Lower lobe of right lung (tissue), 2 donors: ENCODE measurements around the gene ELOVL1. TPM values are rescaled to one million over a fixed set of nuclear protein-coding genes. Genes with fewer than 3 reads are reported as not detected.
A peak's percentile ranks its signal among the peaks of the same experiment; 100 is the strongest.

Experiments
- ATAC-seq, 2 donors: fragments of 200-7000 bp; cut with Tn5 transposase; one replicate each; pipeline ENCODE4 v1.9.1; 2020 to 2022; ENCODE audit warnings: mild to moderate bottlenecking in 2 of 2, moderate library complexity in 2 of 2
- DNase-seq: peaks from one replicate; pipeline ENCODE4 v3.0.0-alpha.2; 2020
- H3K27ac ChIP-seq: fragments of 200-600 bp; one replicate; pipeline ENCODE4 v1.8.0; 2022
- H3K27me3 ChIP-seq: fragments of 200-600 bp; one replicate; pipeline ENCODE4 v1.8.0; 2022; ENCODE audit warnings: low read depth
- H3K36me3 ChIP-seq: fragments of 200-600 bp; one replicate; pipeline ENCODE4 v1.8.0; 2022; ENCODE audit warnings: mild to moderate bottlenecking
- H3K4me1 ChIP-seq: fragments of 200-600 bp; one replicate; pipeline ENCODE4 v1.8.0; 2022
- H3K4me3 ChIP-seq: fragments of 200-600 bp; one replicate; pipeline ENCODE4 v1.8.0; 2022; ENCODE audit warnings: mild to moderate bottlenecking
- H3K9me3 ChIP-seq: fragments of 200-600 bp; one replicate; pipeline ENCODE4 v1.8.0; 2022
- CTCF ChIP-seq: fragments of 200-600 bp; IDR thresholded peaks from one replicate; pipeline ENCODE4 v1.8.0; 2022; ENCODE audit warnings: antibody characterized with exemption, mild to moderate bottlenecking
- intact Hi-C: fragments of 100-400 bp; cut with DNase I; formaldehyde crosslinking; loops from one replicate; pipeline ENCODE4 v1.11.0; 2022
- total RNA-seq: library from RNA; stranded (reverse); fragmentation: NEBNext Ultra II Directional; extraction: Animal tissue kit (Norgen Biotek cat#: 25700); gene quantifications from one replicate; pipeline ENCODE4 v1.2.1, GENCODE V29; 2021
- donor health status: DM: no; HTN: yes; CAD: no; lungs with severe emphysema.

Gene ELOVL1
- total RNA-seq, 1 donor from 2014 or later, result 99.8 TPM

- H3K4me3 ChIP-seq, result no peak overlapping the region
- H3K27ac ChIP-seq, result no peak overlapping the region
- no peak for TF ChIP-seq CTCF
- no peaks in the 10 kb centered on the region for H3K27me3 ChIP-seq
- H3K36me3 ChIP-seq, result peaks cover 14% of the 10 kb centered on the region
- ATAC-seq, result no peak
- DNase-seq, result no peak
- intact Hi-C loops, result no loop called here
- no peaks in the 10 kb centered on the region for H3K9me3 ChIP-seq
- no peaks in the 10 kb centered on the region for H3K4me1 ChIP-seq
These were observed 45.3 kb downstream of the ELOVL1 start for GRCh38 chr1:43322506-43322905.

- H3K9me3 ChIP-seq, result no peaks in the 10 kb centered on the region
- TF ChIP-seq CTCF, result no peak
- DNase-seq (no peak), ATAC-seq (no peak)
- no peaks in the 10 kb centered on the region for H3K4me1 ChIP-seq
- no peak overlapping the region for H3K4me3 ChIP-seq
- H3K27me3 ChIP-seq, result no peaks in the 10 kb centered on the region
- H3K36me3 ChIP-seq, result peaks cover 14% of the 10 kb centered on the region
- no peak overlapping the region for H3K27ac ChIP-seq
- intact Hi-C loops, result no loop called here
These were observed 46.4 kb downstream of the ELOVL1 start for GRCh38 chr1:43321331-43321891.

GRCh38 chr1:43319766-43320165 lies 48.0 kb downstream of the ELOVL1 start:
- H3K4me3 ChIP-seq, result no peak overlapping the region
- H3K27me3 ChIP-seq, result no peaks in the 10 kb centered on the region
- H3K9me3 ChIP-seq, result no peaks in the 10 kb centered on the region
- no peaks in the 10 kb centered on the region for H3K4me1 ChIP-seq
- TF ChIP-seq CTCF, result no peak
- intact Hi-C loops, result no loop called here
- ATAC-seq (peak in 1 of 2 donors; percentile 8), DNase-seq (no peak)
- no peak overlapping the region for H3K27ac ChIP-seq
- H3K36me3 ChIP-seq, result peaks cover 14% of the 10 kb centered on the region

GRCh38 chr1:43319288-43319687 lies 48.5 kb downstream of the ELOVL1 start:
- Histone ChIP-seq H3K9me3 (no peaks in the 10 kb centered on the region), H3K36me3 (peaks cover 14% of the 10 kb centered on the region), H3K27ac (no peak overlapping the region), H3K27me3 (no peaks in the 10 kb centered on the region), H3K4me3 (no peak overlapping the region), H3K4me1 (no peaks in the 10 kb centered on the region)
- no peak for TF ChIP-seq CTCF
- ATAC-seq (no peak), DNase-seq (no peak)
- intact Hi-C loops, result no loop called here

GRCh38 chr1:43318831-43319230 lies 49.0 kb downstream of the ELOVL1 start:
- no peak overlapping the region for H3K27ac ChIP-seq
- ATAC-seq (no peak), DNase-seq (no peak)
- no peak for TF ChIP-seq CTCF
- no peaks in the 10 kb centered on the region for H3K27me3 ChIP-seq
- H3K4me3 ChIP-seq, result no peak overlapping the region
- H3K4me1 ChIP-seq, result no peaks in the 10 kb centered on the region
- H3K9me3 ChIP-seq, result no peaks in the 10 kb centered on the region
- H3K36me3 ChIP-seq, result peaks cover 14% of the 10 kb centered on the region
- intact Hi-C loops, result no loop called here
